DND-41 (cell line): ENCODE measurements around the gene ZNF22.
A peak's percentile ranks its signal among the peaks of the same experiment; 100 is the strongest.

Experiments
- ATAC-seq: fragments of 200-7000 bp; cut with Tn5 transposase; 3 replicates; pipeline ENCODE4 v1.9.1; 2021; ENCODE audit warnings: low read depth; ENCODE audit not compliant: insufficient read depth
- DNase-seq: peaks from one replicate; pipeline ENCODE4 v3.0.0-alpha.2; 2020
- H2AFZ ChIP-seq: 2 replicates; pipeline ENCODE4 v1.6.0; 2012; ENCODE audit warnings: low read depth, low read length
- H3K27ac ChIP-seq: 2 replicates; pipeline ENCODE4 v1.5.1; 2012; ENCODE audit warnings: low read length, inconsistent platforms
- H3K27me3 ChIP-seq: fragments of 200-600 bp; sonication (generic); 2 replicates; pipeline ENCODE4 v1.6.0; 2012; ENCODE audit warnings: low read length, mild to moderate bottlenecking, inconsistent platforms; ENCODE audit not compliant: insufficient read depth, poor library complexity
- H3K36me3 ChIP-seq: 2 replicates; pipeline ENCODE4 v1.5.1; 2012; ENCODE audit warnings: low read length, inconsistent platforms; ENCODE audit not compliant: insufficient read depth
- H3K4me1 ChIP-seq: 2 replicates; pipeline ENCODE4 v1.5.1; 2012; ENCODE audit warnings: mild to moderate bottlenecking, low read length; ENCODE audit not compliant: insufficient read depth
- H3K4me2 ChIP-seq: 2 replicates; pipeline ENCODE4 v1.6.0; 2012; ENCODE audit warnings: mild to moderate bottlenecking, moderate library complexity, low read length, inconsistent platforms; ENCODE audit not compliant: insufficient read depth
- H3K4me3 ChIP-seq, 2 experiments: fragments of 200-600 bp in 1 of 2; shearing (Covaris generic) in 1 of 2; 2 replicates each; pipeline ENCODE4 v1.5.1; 2012 to 2016; ENCODE audit warnings: inconsistent platforms in 2 of 2, low read length in 2 of 2, mild to moderate bottlenecking in 2 of 2, low read depth in 1 of 2, moderate library complexity in 1 of 2
- H3K79me2 ChIP-seq: 2 replicates; pipeline ENCODE4 v1.6.0; 2012; ENCODE audit warnings: low read length, inconsistent platforms; ENCODE audit not compliant: insufficient read depth
- H3K9ac ChIP-seq: 2 replicates; pipeline ENCODE4 v1.6.0; 2012; ENCODE audit warnings: low read depth, mild to moderate bottlenecking, inconsistent platforms, low read length, moderate library complexity
- H3K9me3 ChIP-seq: 2 replicates; pipeline ENCODE4 v1.5.1; 2012; ENCODE audit warnings: low read length, moderate library complexity, mild to moderate bottlenecking, inconsistent platforms; ENCODE audit not compliant: insufficient read depth, severe bottlenecking
- H4K20me1 ChIP-seq: 2 replicates; pipeline ENCODE4 v1.6.0; 2012; ENCODE audit warnings: low read length; ENCODE audit not compliant: insufficient read depth
- EZH2 ChIP-seq: IDR thresholded peaks from 3 replicates; pipeline ENCODE4 v1.6.1; 2012; ENCODE audit warnings: borderline replicate concordance, low read depth, mild to moderate bottlenecking, moderate library complexity, low read length, inconsistent platforms; ENCODE audit not compliant: severe bottlenecking
- TF ChIP-seq, protein P1 (sequence below): IDR thresholded peaks from 2 replicates; pipeline ENCODE4 v1.5.1; 2012; ENCODE audit warnings: borderline replicate concordance, low read length, moderate library complexity, mild to moderate bottlenecking; ENCODE audit not compliant: poor library complexity, severe bottlenecking; ENCODE audit errors: extremely low read depth

The ZNF22 gene

DNA sequence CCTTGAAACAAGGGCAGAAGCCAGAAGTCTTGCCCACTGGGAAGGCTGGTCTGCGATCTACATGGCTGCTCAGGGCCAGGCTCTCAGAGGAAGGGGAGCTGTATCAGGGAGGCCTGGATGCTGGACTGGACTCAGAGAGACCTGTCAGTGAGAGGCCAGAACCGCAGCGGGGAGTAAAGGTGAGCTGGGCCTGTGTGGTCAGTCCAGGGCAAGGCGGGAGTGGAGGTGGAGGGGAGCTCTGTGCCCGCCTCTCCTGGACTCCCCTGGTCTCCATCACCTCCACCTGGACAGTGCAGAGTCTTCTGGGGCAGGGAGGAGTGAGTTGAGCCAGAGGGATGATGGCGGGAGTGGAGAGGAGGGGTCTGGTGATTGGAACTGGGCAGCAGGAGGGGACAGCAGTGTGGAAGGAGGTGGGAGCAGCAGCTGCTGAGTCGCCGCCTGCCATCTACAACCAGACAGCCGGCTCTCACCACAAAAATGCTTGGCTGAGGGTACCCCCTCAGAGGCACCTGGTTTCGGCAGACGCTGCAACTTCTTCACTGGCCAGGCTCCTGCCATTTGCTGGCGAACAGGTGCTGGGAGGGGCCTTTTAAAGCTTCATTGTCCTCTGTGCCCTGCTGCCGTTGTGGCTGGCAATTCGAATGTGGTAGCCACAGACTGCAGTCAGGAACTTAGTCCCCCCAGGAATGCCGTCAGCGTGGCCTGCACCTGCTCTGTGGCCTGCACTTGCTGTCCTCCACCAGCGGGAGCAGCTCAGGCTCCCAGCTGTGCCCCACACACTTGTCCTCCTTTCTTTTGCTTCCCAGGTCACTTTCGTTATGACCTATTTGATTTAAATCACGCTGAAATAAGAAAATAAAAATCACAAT, 37.6 kb upstream of the ZNF22 start:
- TF ChIP-seq, protein P1, sequence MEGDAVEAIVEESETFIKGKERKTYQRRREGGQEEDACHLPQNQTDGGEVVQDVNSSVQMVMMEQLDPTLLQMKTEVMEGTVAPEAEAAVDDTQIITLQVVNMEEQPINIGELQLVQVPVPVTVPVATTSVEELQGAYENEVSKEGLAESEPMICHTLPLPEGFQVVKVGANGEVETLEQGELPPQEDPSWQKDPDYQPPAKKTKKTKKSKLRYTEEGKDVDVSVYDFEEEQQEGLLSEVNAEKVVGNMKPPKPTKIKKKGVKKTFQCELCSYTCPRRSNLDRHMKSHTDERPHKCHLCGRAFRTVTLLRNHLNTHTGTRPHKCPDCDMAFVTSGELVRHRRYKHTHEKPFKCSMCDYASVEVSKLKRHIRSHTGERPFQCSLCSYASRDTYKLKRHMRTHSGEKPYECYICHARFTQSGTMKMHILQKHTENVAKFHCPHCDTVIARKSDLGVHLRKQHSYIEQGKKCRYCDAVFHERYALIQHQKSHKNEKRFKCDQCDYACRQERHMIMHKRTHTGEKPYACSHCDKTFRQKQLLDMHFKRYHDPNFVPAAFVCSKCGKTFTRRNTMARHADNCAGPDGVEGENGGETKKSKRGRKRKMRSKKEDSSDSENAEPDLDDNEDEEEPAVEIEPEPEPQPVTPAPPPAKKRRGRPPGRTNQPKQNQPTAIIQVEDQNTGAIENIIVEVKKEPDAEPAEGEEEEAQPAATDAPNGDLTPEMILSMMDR, result peak; percentile 51
- no peak for TF ChIP-seq EZH2
- no peaks in the 10 kb centered on the region for H3K27me3 ChIP-seq
- H3K9ac ChIP-seq, result no peak overlapping the region
- H2AFZ ChIP-seq, result no peak overlapping the region
- H3K79me2 ChIP-seq, result peaks cover 10% of the 10 kb centered on the region; the same call in 1 of the 2 replicates
- ATAC-seq, result no peak
- peak; percentile 38 for DNase-seq
- no peak overlapping the region for H3K4me2 ChIP-seq
- H3K4me1 ChIP-seq, result peaks cover 34% of the 10 kb centered on the region
- H3K4me3 ChIP-seq, result no peak overlapping the region
- no peak overlapping the region for H3K27ac ChIP-seq
- H3K9me3 ChIP-seq, result no peaks in the 10 kb centered on the region
- H3K36me3 ChIP-seq, result no peaks in the 10 kb centered on the region
- no peaks in the 10 kb centered on the region for H4K20me1 ChIP-seq

DNA sequence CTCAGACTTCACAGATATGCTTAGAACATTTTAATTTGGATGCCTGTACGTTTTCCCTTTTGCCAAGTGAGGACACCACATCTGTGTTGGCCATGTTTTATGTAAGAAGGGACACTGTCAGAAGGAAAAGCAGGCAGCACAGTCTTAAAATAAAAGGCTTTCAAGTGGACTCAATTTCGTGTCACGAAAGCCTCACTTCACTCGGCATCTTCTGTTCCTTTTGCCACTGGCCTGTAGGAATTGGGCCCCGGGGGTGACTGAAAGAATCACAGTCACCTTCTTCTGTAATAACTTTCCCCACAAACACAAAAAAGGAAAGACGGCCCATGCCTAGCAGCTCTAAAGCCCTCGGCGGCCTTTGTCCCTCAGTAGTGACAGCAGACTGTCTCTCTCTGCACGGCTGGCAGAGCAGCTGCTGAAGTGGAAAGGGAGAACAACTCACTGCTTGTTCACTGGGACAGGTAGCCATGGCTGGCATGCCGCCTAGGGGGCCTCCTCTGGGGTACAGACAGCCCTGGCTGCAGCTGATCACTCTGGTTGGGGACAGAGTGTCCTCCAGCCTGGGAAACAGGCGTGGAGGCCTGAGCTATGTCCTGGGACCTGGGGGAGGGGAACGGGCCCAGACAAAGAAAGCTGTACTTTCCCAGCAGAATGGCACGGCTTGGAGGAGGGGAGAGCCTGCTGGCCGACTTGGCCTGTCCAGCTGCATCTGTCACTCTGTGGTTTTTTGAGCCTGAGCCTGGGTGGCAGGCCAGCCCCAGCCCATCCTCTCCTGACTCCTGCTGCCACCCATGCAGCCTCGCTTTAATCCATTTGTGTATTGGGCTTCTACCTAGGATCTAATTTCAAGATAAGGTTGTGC, 36.7 kb upstream of the ZNF22 start:
- peaks cover 34% of the 10 kb centered on the region for H3K4me1 ChIP-seq
- no peak overlapping the region for H3K27ac ChIP-seq
- DNase-seq, result no peak

DNA sequence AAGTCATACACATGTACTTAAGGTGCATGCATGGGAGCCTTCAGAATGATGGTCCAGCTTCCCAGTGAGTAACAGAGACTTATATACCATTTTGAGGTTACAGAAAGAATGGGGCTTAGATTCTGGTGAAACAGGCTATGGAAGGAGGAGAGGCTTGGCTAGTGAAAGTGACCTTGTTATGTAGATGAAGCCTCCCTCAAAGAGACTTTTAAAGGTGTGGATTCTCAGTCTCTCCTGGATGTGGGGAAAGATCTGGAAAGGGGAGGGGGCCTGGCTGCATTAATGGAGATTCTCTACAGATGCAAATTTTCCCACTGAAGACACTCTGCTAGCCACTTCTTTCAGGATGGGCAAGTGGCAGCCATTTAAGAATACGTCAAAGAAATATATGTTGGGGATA, 35.6 kb upstream of the ZNF22 start:
- no peak overlapping the region for H3K27ac ChIP-seq
- H3K9ac ChIP-seq, result no peak overlapping the region
- H3K4me1 ChIP-seq, result peaks cover 32% of the 10 kb centered on the region
- no peaks in the 10 kb centered on the region for H3K79me2 ChIP-seq
- H2AFZ ChIP-seq, result no peak overlapping the region
- H3K36me3 ChIP-seq, result no peaks in the 10 kb centered on the region
- no peak overlapping the region for H3K4me2 ChIP-seq
- H3K27me3 ChIP-seq, result no peaks in the 10 kb centered on the region
- H3K4me3 ChIP-seq, result no peak overlapping the region
- no peaks in the 10 kb centered on the region for H4K20me1 ChIP-seq
- ATAC-seq, result no peak
- TF ChIP-seq EZH2, result no peak
- TF ChIP-seq, protein P1, result no peak
- no peaks in the 10 kb centered on the region for H3K9me3 ChIP-seq
- no peak for DNase-seq

More for the DNA sequence above, 36.7 kb upstream of the ZNF22 start:
- H3K9ac ChIP-seq, result no peak overlapping the region
- no peak overlapping the region for H2AFZ ChIP-seq
- TF ChIP-seq, protein P1, result no peak
- TF ChIP-seq EZH2, result no peak
- H3K79me2 ChIP-seq, result peaks cover 4% of the 10 kb centered on the region; the same call in 1 of the 2 replicates
- H4K20me1 ChIP-seq, result no peaks in the 10 kb centered on the region
- no peak overlapping the region for H3K4me3 ChIP-seq
- no peak for ATAC-seq
- H3K9me3 ChIP-seq, result no peaks in the 10 kb centered on the region
- no peak overlapping the region for H3K4me2 ChIP-seq
- no peaks in the 10 kb centered on the region for H3K27me3 ChIP-seq
- H3K36me3 ChIP-seq, result no peaks in the 10 kb centered on the region
